ENCODE measurements around the gene KLK10.

DNA sequence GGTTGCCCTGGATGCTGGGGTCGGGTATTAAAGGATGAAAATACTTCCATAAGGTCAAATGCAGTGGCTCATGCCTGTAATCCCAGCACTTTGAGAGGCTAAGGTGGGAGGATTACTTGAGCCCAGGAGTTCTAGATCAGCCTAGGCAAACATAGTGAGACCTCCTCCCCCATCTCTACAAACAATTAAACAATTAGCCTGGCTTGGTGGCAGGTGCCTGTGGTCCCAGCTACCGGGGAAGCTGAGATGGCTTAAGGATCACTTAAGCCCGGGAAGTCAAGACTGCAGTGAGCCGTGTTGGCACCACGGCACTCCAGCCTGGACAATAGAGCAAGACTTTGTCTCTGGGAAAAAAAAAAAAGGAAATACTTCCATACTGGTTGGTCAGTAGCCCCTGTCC, 5.4 kb upstream of the KLK10 start:
- TF ChIP-seq, protein P1, sequence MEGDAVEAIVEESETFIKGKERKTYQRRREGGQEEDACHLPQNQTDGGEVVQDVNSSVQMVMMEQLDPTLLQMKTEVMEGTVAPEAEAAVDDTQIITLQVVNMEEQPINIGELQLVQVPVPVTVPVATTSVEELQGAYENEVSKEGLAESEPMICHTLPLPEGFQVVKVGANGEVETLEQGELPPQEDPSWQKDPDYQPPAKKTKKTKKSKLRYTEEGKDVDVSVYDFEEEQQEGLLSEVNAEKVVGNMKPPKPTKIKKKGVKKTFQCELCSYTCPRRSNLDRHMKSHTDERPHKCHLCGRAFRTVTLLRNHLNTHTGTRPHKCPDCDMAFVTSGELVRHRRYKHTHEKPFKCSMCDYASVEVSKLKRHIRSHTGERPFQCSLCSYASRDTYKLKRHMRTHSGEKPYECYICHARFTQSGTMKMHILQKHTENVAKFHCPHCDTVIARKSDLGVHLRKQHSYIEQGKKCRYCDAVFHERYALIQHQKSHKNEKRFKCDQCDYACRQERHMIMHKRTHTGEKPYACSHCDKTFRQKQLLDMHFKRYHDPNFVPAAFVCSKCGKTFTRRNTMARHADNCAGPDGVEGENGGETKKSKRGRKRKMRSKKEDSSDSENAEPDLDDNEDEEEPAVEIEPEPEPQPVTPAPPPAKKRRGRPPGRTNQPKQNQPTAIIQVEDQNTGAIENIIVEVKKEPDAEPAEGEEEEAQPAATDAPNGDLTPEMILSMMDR (IDR thresholded peaks at IDR 0.05), result no peak
- TF ChIP-seq POLR2A (IDR thresholded peaks at IDR 0.05), result no peak

All from heart left ventricle (tissue), 13 donors.